CD4-positive, alpha-beta memory T cell (primary cell): ENCODE measurements around the gene SFT2D1. TPM values are rescaled to one million over a fixed set of nuclear protein-coding genes. Genes with fewer than 3 reads are reported as not detected.

Experiments used
- CTCF ChIA-PET: fragments of 350-600 bp; sonication (Branson Sonifier 250); formaldehyde crosslinking; loops from one replicate; lab custom pipeline; 2021; ENCODE audit warnings: inconsistent platforms; ENCODE audit not compliant: partially characterized antibody; lab: Charles Lee
- POLR2A ChIA-PET: fragments of 350-600 bp; sonication (Branson Sonifier 250); formaldehyde crosslinking; loops from one replicate; lab custom pipeline; 2021; ENCODE audit not compliant: partially characterized antibody; lab: Charles Lee
- DNase-seq, 5 donors: peaks; one replicate each; pipeline versions ENCODE4 v3.0.0 to v3.0.0-alpha.2; 2020 to 2022; ENCODE audit warnings: mixed read lengths in 1 of 5
- H3K27ac ChIP-seq: one replicate; pipeline ENCODE4 v1.7.0; 2013; ENCODE audit warnings: low read depth, low read length
- H3K27me3 ChIP-seq: 2 replicates; pipeline ENCODE4 v1.7.0; 2013; ENCODE audit warnings: mild to moderate bottlenecking, low read length, moderate library complexity; ENCODE audit not compliant: insufficient read depth
- H3K36me3 ChIP-seq: 2 replicates; pipeline ENCODE4 v1.7.0; 2013; ENCODE audit warnings: mild to moderate bottlenecking, low read length, moderate library complexity; ENCODE audit not compliant: insufficient read depth
- H3K4me1 ChIP-seq: 2 replicates; pipeline ENCODE4 v1.7.0; 2013; ENCODE audit warnings: mild to moderate bottlenecking, low read length, moderate library complexity; ENCODE audit not compliant: insufficient read depth
- H3K4me3 ChIP-seq, 2 donors: one replicate each; pipeline ENCODE4 v1.7.0; 2013; ENCODE audit warnings: low read length in 2 of 2, mild to moderate bottlenecking in 1 of 2
- H3K9me3 ChIP-seq, 2 donors: one replicate each; pipeline ENCODE4 v1.7.0; 2013; ENCODE audit warnings: low read length in 2 of 2, control low read depth in 1 of 2; ENCODE audit not compliant: control insufficient read depth in 1 of 2
- H3K27ac Mint-ChIP-seq, 7 donors: one replicate each; pipeline ENCODE4 v1.8.0; 2020 to 2021; ENCODE audit warnings: mixed read lengths in 7 of 7, mild to moderate bottlenecking in 6 of 7, inconsistent platforms in 3 of 7, moderate library complexity in 3 of 7
- H3K27me3 Mint-ChIP-seq, 2 donors: one replicate each; pipeline ENCODE4 v1.8.0; 2020 to 2021; ENCODE audit warnings: mixed read lengths in 2 of 2
- H3K36me3 Mint-ChIP-seq, 2 donors: one replicate each; pipeline ENCODE4 v1.8.0; 2020 to 2021; ENCODE audit warnings: mixed read lengths in 2 of 2, inconsistent platforms in 1 of 2, mild to moderate bottlenecking in 1 of 2
- H3K4me1 Mint-ChIP-seq, 4 donors: one replicate each; pipeline ENCODE4 v1.8.0; 2020 to 2021; ENCODE audit warnings: mixed read lengths in 4 of 4, mild to moderate bottlenecking in 1 of 4
- H3K4me3 Mint-ChIP-seq, 8 donors: one replicate each; pipeline ENCODE4 v1.8.0; 2020 to 2021; ENCODE audit warnings: mixed read lengths in 8 of 8, mild to moderate bottlenecking in 7 of 8, moderate library complexity in 6 of 8, inconsistent platforms in 3 of 8
- H3K9me3 Mint-ChIP-seq, 8 donors: one replicate each; pipeline ENCODE4 v1.8.0; 2020 to 2021; ENCODE audit warnings: mixed read lengths in 8 of 8, mild to moderate bottlenecking in 5 of 8, inconsistent platforms in 3 of 8, moderate library complexity in 1 of 8
- intact Hi-C: fragments of 100-400 bp; cut with micrococcal nuclease; formaldehyde crosslinking; loops from one replicate; pipeline ENCODE4 v1.15.1; 2023
- polyA plus RNA-seq, 2 donors: library from polyadenylated mRNA; unstranded; fragments of 300-500 nt; fragmentation: Illumina TruSeq; gene quantifications; one replicate each; pipeline ENCODE4 v1.2.3, GENCODE V29; 2021
- total RNA-seq, 2 experiments: library from RNA; stranded (reverse); gene quantifications; one replicate each; pipeline ENCODE4 v1.2.3, GENCODE V29; 2021

The SFT2D1 gene
- total and polyA plus RNA-seq, 4 experiments from 2014 or later: 37.3 to 70.3 (median 38.9) TPM

- H3K9me3 ChIP-seq: no peaks in the 10 kb centered on the region
- no peak overlapping the region for H3K4me3 ChIP-seq
- intact Hi-C loops: no loop called here
- ChIA-PET POLR2A (no interaction called here), CTCF (interaction anchor here (0.7 to 0.9 kb wide), 2 partner anchors 11 to 13 kb away, joined by 3 to 4 read pairs; no protein-coding TSS in a partner anchor)
- no peak overlapping the region for H3K27ac ChIP-seq
- no peak for DNase-seq
- H3K4me1 ChIP-seq: no peaks in the 10 kb centered on the region
- Mint-ChIP-seq H3K4me3 (no peak overlapping the region), H3K36me3 (no peaks in the 10 kb centered on the region), H3K4me1 (no peaks in the 10 kb centered on the region), H3K9me3 (peaks cover 0 to 1% (median 0%) of the 10 kb centered on the region in 8 donors), H3K27ac (no peak overlapping the region), H3K27me3 (peaks cover 20 to 35% of the 10 kb centered on the region in 2 donors)
- H3K36me3 ChIP-seq: no peaks in the 10 kb centered on the region
- H3K27me3 ChIP-seq: peaks cover 4% of the 10 kb centered on the region
Observed at GRCh38 chr6:166300357-166300987, 41.9 kb downstream of the SFT2D1 start.

GRCh38 chr6:166297606-166298005 lies 44.7 kb downstream of the SFT2D1 start:
- Mint-ChIP-seq H3K27me3 (peaks cover 17 to 25% of the 10 kb centered on the region in 2 donors), H3K9me3 (peaks cover 0 to 1% (median 0%) of the 10 kb centered on the region in 8 donors), H3K36me3 (no peaks in the 10 kb centered on the region), H3K4me3 (no peak overlapping the region), H3K4me1 (no peaks in the 10 kb centered on the region), H3K27ac (no peak overlapping the region)
- H3K27ac ChIP-seq: no peak overlapping the region
- H3K36me3 ChIP-seq: no peaks in the 10 kb centered on the region
- H3K4me3 ChIP-seq: no peak overlapping the region
- no peaks in the 10 kb centered on the region for H3K4me1 ChIP-seq
- CTCF ChIA-PET: no interaction called here
- peaks cover 3% of the 10 kb centered on the region for H3K27me3 ChIP-seq
- POLR2A ChIA-PET: no interaction called here
- DNase-seq: no peak
- intact Hi-C loops: no loop called here
- H3K9me3 ChIP-seq: no peaks in the 10 kb centered on the region

DNA sequence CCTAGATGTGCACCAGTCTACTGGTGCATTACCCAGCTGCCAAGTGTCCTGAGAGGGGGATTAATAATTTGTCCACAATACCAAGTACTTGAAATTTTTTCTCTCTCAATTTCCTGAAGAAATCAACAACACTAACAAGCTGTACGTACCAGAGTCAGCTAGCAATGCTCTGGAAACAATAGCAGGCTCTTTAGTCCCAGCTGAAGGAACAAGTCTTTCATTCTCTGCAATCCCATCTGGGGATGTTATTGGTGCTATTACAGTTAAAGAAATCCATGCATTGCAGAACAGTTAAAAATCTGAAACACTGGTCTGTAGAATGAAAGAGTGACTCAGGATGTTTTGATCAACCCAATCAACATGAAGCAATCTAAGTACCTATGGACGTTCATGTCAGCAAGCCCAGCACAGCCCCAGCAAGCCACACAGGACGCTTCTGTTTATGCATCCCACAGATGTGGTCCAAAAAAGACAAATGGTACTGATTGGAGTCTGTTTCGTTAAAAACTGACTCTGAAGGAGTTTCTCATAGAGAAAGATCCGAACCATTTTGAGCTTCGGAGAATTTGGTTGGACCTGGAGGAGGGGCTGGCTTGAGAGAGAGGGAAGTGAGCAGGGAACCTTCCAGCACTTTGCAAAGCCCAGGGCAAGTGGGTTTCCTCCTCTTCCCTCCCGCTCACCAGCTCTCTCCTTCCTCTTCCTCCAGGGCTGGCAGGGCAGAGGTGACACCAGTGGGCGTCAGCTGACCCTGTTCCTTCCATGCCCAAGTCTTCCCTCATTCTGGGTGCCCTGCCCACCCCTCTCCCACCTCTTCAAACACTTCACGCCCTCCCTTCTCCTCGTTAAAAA lies 46.1 kb downstream of the SFT2D1 start:
- no peaks in the 10 kb centered on the region for H3K4me1 ChIP-seq
- intact Hi-C loops: no loop called here
- no peaks in the 10 kb centered on the region for H3K36me3 Mint-ChIP-seq
- DNase-seq: no peak
- POLR2A ChIA-PET: no interaction called here
- no peak overlapping the region for H3K4me3 Mint-ChIP-seq
- peaks cover 16 to 19% of the 10 kb centered on the region in 2 donors for H3K27me3 Mint-ChIP-seq
- H3K36me3 ChIP-seq: no peaks in the 10 kb centered on the region
- peaks cover 0 to 1% (median 0%) of the 10 kb centered on the region in 8 donors for H3K9me3 Mint-ChIP-seq
- no peaks in the 10 kb centered on the region for H3K27me3 ChIP-seq
- H3K4me3 ChIP-seq: no peak overlapping the region
- CTCF ChIA-PET: interaction anchor here (0.8 kb wide), 1 partner anchor 18 kb away, joined by 3 read pairs; no protein-coding TSS in a partner anchor
- H3K27ac Mint-ChIP-seq: no peak overlapping the region
- H3K4me1 Mint-ChIP-seq: no peaks in the 10 kb centered on the region
- no peak overlapping the region for H3K27ac ChIP-seq
- H3K9me3 ChIP-seq: no peaks in the 10 kb centered on the region

DNA sequence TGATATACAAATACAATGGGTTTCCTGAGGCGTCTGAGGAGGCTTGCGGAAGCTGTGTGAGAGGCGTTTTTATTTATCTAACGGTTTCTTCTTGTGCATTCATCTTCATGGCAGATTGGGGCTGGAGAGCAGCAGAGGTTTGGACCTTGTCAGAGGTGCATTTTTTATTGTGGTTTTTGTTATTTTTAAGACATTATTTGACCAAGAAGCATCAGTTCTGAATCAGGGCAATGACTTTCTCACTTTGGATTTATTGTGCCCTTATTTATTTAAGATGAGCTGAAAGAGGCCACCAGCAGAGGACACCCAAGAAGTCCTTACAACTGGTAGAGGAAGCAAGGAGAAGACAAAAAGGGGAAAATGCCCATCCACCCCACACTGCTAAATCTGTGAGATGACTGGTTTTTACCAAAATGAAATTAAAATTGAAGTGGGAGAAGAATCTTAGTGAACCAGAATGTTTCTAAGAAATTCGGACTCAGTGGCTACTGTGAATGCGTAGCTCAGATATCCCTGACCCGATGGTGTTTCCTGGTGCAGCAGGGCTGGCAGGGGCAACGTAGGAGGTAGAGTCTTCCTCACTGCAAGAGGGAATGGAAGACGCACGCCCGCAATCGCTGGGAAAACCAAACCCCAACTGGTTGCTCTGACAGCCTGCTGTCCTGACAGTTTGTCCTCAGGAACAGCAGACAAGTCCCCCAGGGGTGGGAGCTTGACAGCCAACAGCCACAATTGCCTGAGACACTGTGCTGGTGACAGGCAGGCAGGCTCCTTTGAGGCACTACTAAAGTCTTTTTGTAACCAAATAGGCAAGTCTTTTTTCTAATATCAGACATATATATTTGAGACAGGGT lies 48.4 kb downstream of the SFT2D1 start:
- no peak overlapping the region for H3K4me3 ChIP-seq
- POLR2A ChIA-PET: no interaction called here
- Mint-ChIP-seq H3K4me1 (no peaks in the 10 kb centered on the region), H3K27me3 (peaks cover 14 to 16% of the 10 kb centered on the region in 2 donors), H3K36me3 (no peaks in the 10 kb centered on the region), H3K9me3 (peaks cover 0 to 1% (median 0%) of the 10 kb centered on the region in 8 donors), H3K27ac (peak overlapping the region in 1 of 7 donors; percentile 44), H3K4me3 (no peak overlapping the region)
- H3K27me3 ChIP-seq: no peaks in the 10 kb centered on the region
- no peaks in the 10 kb centered on the region for H3K36me3 ChIP-seq
- H3K27ac ChIP-seq: no peak overlapping the region
- no peak for DNase-seq
- H3K4me1 ChIP-seq: no peaks in the 10 kb centered on the region
- intact Hi-C loops: no loop called here
- H3K9me3 ChIP-seq: no peaks in the 10 kb centered on the region
- CTCF ChIA-PET: interaction anchor here (0.8 to 1.6 kb wide), 3 partner anchors 9 to 107 kb away, joined by 3 to 4 read pairs (median 3); no protein-coding TSS in a partner anchor

DNA sequence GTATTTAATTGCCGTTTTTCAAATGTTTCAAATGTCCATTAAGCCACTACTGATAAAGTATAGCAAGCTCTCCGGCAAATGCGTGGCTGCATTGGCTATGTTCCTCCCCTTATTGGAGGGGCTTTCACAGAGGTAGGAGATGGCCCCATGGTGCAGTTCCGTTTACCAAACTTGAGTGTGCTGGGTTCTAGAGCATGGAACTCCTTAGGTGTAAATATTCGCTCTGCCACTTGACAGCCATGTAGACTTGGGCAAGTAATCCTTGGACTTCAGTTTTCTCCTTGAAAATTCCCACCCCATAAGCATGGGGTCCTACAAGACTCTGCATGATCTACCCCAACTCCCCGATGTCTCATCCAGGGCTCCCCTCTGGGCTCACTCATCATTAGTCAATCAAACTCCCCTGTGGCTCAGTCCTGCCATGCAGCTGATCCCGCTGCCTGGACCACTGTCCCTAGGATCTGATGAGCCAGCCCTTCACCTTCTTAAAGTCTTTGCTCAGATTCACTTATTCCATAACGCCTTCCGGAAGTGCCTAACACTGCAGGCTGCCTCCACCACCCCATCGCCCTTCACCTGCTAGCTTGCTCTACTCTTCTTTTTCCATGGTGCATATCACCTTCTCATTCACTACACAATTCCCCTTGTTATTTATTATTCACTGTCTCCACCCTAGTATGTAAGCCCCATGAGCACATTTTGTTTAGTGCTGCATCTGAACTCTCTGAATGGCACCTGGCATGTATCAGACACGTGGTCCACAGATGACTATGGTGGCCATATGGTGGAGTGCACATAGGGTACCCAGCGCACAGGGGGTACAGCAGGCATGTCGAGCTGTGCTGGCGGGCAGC lies 52.9 kb downstream of the SFT2D1 start:
- intact Hi-C loops: no loop called here
- no peaks in the 10 kb centered on the region for H3K36me3 ChIP-seq
- ChIA-PET POLR2A (no interaction called here), CTCF (no interaction called here)
- H3K9me3 ChIP-seq: no peaks in the 10 kb centered on the region
- H3K9me3 Mint-ChIP-seq: no peaks in the 10 kb centered on the region
- no peak overlapping the region for H3K27ac ChIP-seq
- no peak overlapping the region for H3K4me3 ChIP-seq
- H3K4me1 Mint-ChIP-seq: no peaks in the 10 kb centered on the region
- DNase-seq: no peak
- no peaks in the 10 kb centered on the region for H3K27me3 ChIP-seq
- no peaks in the 10 kb centered on the region for H3K36me3 Mint-ChIP-seq
- H3K4me1 ChIP-seq: no peaks in the 10 kb centered on the region
- no peak overlapping the region for H3K27ac Mint-ChIP-seq
- H3K4me3 Mint-ChIP-seq: no peak overlapping the region
- peaks cover 6 to 12% of the 10 kb centered on the region in 2 donors for H3K27me3 Mint-ChIP-seq

DNA sequence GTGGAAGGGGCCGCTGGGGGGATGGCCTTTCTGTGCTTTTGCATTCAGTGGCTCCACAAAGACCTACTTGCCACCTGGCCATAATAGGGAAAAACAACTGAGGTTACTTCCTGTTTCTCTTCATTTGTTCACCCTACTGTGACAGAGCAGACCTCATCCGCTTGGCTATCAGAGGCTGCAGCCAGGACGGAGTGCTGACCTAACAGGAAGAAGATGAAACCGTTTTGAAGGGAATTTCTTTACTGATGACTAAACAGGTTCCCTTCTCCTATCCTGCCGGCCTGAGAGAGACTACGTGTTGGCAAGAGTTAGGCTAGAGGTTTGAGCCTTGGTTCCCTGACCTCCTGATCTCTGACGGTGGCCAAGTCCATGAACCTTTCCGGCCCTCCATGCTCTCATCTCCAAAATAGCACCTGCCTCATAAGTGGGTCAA lies 55.5 kb downstream of the SFT2D1 start:
- Mint-ChIP-seq H3K36me3 (no peaks in the 10 kb centered on the region), H3K4me1 (no peaks in the 10 kb centered on the region), H3K9me3 (no peaks in the 10 kb centered on the region), H3K27ac (peak overlapping the region in 1 of 7 donors; percentile 5), H3K4me3 (no peak overlapping the region), H3K27me3 (peaks cover 2 to 5% of the 10 kb centered on the region in 2 donors)
- DNase-seq: no peak
- H3K27ac ChIP-seq: no peak overlapping the region
- no peaks in the 10 kb centered on the region for H3K4me1 ChIP-seq
- CTCF ChIA-PET: interaction anchor here (3.7 kb wide), 1 partner anchor 10 kb away, joined by 18 read pairs; no protein-coding TSS in a partner anchor
- H3K27me3 ChIP-seq: no peaks in the 10 kb centered on the region
- intact Hi-C loops: no loop called here
- no peaks in the 10 kb centered on the region for H3K9me3 ChIP-seq
- H3K4me3 ChIP-seq: no peak overlapping the region
- POLR2A ChIA-PET: no interaction called here
- no peaks in the 10 kb centered on the region for H3K36me3 ChIP-seq
